ENCODE data around the gene ATP6V0E1.

- no peak for TF ChIP-seq CTCF (IDR thresholded peaks at IDR 0.05)
- no peak for TF ChIP-seq ZFX (IDR thresholded peaks at IDR 0.05; ENCODE audit: borderline replicate concordance)
These were observed 2.0 kb downstream of the ATP6V0E1 start for GRCh38 chr5:172985596-172985995.
